ENCODE results near the gene RMDN2.

GRCh38 chr2:37912616-37913015 lies 12.5 kb upstream of the RMDN2 start:
- no peak for TF ChIP-seq ZNF785 (tag by site-specific recombination; IDR thresholded peaks at IDR 0.05)
- no peak for TF ChIP-seq ZNF416 (tag by site-specific recombination; IDR thresholded peaks at IDR 0.05)
- no peak for TF ChIP-seq ZNF214 (tag by site-specific recombination; IDR thresholded peaks at IDR 0.05; ENCODE audit: borderline replicate concordance)
- no peak for TF ChIP-seq CTCF (tag by site-specific recombination; IDR thresholded peaks at IDR 0.05)
- no peak for TF ChIP-seq ZNF121 (tag by site-specific recombination; IDR thresholded peaks at IDR 0.05)
- TF ChIP-seq BCL11B (tag by site-specific recombination; IDR thresholded peaks at IDR 0.05; ENCODE audit: low read depth), result no peak
- no peak for TF ChIP-seq ZNF157 (tag by site-specific recombination; IDR thresholded peaks at IDR 0.05)
- TF ChIP-seq, protein P1, sequence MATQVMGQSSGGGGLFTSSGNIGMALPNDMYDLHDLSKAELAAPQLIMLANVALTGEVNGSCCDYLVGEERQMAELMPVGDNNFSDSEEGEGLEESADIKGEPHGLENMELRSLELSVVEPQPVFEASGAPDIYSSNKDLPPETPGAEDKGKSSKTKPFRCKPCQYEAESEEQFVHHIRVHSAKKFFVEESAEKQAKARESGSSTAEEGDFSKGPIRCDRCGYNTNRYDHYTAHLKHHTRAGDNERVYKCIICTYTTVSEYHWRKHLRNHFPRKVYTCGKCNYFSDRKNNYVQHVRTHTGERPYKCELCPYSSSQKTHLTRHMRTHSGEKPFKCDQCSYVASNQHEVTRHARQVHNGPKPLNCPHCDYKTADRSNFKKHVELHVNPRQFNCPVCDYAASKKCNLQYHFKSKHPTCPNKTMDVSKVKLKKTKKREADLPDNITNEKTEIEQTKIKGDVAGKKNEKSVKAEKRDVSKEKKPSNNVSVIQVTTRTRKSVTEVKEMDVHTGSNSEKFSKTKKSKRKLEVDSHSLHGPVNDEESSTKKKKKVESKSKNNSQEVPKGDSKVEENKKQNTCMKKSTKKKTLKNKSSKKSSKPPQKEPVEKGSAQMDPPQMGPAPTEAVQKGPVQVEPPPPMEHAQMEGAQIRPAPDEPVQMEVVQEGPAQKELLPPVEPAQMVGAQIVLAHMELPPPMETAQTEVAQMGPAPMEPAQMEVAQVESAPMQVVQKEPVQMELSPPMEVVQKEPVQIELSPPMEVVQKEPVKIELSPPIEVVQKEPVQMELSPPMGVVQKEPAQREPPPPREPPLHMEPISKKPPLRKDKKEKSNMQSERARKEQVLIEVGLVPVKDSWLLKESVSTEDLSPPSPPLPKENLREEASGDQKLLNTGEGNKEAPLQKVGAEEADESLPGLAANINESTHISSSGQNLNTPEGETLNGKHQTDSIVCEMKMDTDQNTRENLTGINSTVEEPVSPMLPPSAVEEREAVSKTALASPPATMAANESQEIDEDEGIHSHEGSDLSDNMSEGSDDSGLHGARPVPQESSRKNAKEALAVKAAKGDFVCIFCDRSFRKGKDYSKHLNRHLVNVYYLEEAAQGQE (tag by site-specific recombination; IDR thresholded peaks at IDR 0.05), result no peak
- TF ChIP-seq ZNF24 (tag by site-specific recombination; IDR thresholded peaks at IDR 0.05), result no peak

Data from HEK293 (cell line).